Measurements from ENCODE around the gene MACROH2A1.

Gene MACROH2A1

GRCh38 chr5:135304352-135305221, 94.4 kb downstream of the MACROH2A1 start:
- Histone ChIP-seq H3K4me3 (ENCODE audit: low read length) (no peak overlapping the region), H3K4me1 (ENCODE audit: control insufficient read depth, insufficient read depth, low read length) (no peaks in the 10 kb centered on the region), H3K27me3 (ENCODE audit: control insufficient read depth, insufficient read depth, low read length) (no peaks in the 10 kb centered on the region), H3K36me3 (ENCODE audit: control insufficient read depth, insufficient read depth, low read length) (no peaks in the 10 kb centered on the region), H3K27ac (ENCODE audit: low read depth, low read length) (no peak overlapping the region), H3K9ac (ENCODE audit: low read length) (no peak overlapping the region)

- Histone ChIP-seq H3K4me1 (ENCODE audit: control insufficient read depth, insufficient read depth, low read length) (no peaks in the 10 kb centered on the region), H3K4me3 (ENCODE audit: low read length) (no peak overlapping the region), H3K9ac (ENCODE audit: low read length) (no peak overlapping the region), H3K36me3 (ENCODE audit: control insufficient read depth, insufficient read depth, low read length) (no peaks in the 10 kb centered on the region), H3K27ac (ENCODE audit: low read depth, low read length) (no peak overlapping the region), H3K27me3 (ENCODE audit: control insufficient read depth, insufficient read depth, low read length) (no peaks in the 10 kb centered on the region)
Observed at GRCh38 chr5:135303582-135304173, 95.4 kb downstream of the MACROH2A1 start.

GRCh38 chr5:135296900-135297816, 101.9 kb downstream of the MACROH2A1 start:
- Histone ChIP-seq H3K4me1 (ENCODE audit: control insufficient read depth, insufficient read depth, low read length) (no peaks in the 10 kb centered on the region), H3K9ac (ENCODE audit: low read length) (no peak overlapping the region), H3K4me3 (ENCODE audit: low read length) (no peak overlapping the region), H3K27me3 (ENCODE audit: control insufficient read depth, insufficient read depth, low read length) (no peaks in the 10 kb centered on the region), H3K27ac (ENCODE audit: low read depth, low read length) (no peak overlapping the region), H3K36me3 (ENCODE audit: control insufficient read depth, insufficient read depth, low read length) (no peaks in the 10 kb centered on the region)

GRCh38 chr5:135295852-135296251, 103.2 kb downstream of the MACROH2A1 start:
- Histone ChIP-seq H3K27ac (ENCODE audit: low read depth, low read length) (no peak overlapping the region), H3K36me3 (ENCODE audit: control insufficient read depth, insufficient read depth, low read length) (no peaks in the 10 kb centered on the region), H3K9ac (ENCODE audit: low read length) (no peak overlapping the region), H3K27me3 (ENCODE audit: control insufficient read depth, insufficient read depth, low read length) (no peaks in the 10 kb centered on the region), H3K4me3 (ENCODE audit: low read length) (no peak overlapping the region), H3K4me1 (ENCODE audit: control insufficient read depth, insufficient read depth, low read length) (no peaks in the 10 kb centered on the region)

- no peaks in the 10 kb centered on the region for H3K4me1 ChIP-seq (ENCODE audit: control insufficient read depth, insufficient read depth, low read length)
- no peak overlapping the region for H3K4me3 ChIP-seq (ENCODE audit: low read length)
- no peak overlapping the region for H3K27ac ChIP-seq (ENCODE audit: low read depth, low read length)
- H3K27me3 ChIP-seq (ENCODE audit: control insufficient read depth, insufficient read depth, low read length): no peaks in the 10 kb centered on the region
- H3K36me3 ChIP-seq (ENCODE audit: control insufficient read depth, insufficient read depth, low read length): no peaks in the 10 kb centered on the region
- no peak overlapping the region for H3K9ac ChIP-seq (ENCODE audit: low read length)
Observed at GRCh38 chr5:135294793-135295192, 104.2 kb downstream of the MACROH2A1 start.

GRCh38 chr5:135289651-135290050, 109.4 kb downstream of the MACROH2A1 start:
- Histone ChIP-seq H3K4me3 (ENCODE audit: low read length) (no peak overlapping the region), H3K27me3 (ENCODE audit: control insufficient read depth, insufficient read depth, low read length) (no peaks in the 10 kb centered on the region), H3K27ac (ENCODE audit: low read depth, low read length) (no peak overlapping the region), H3K36me3 (ENCODE audit: control insufficient read depth, insufficient read depth, low read length) (no peaks in the 10 kb centered on the region), H3K9ac (ENCODE audit: low read length) (no peak overlapping the region), H3K4me1 (ENCODE audit: control insufficient read depth, insufficient read depth, low read length) (no peaks in the 10 kb centered on the region)

- Histone ChIP-seq H3K27me3 (ENCODE audit: control insufficient read depth, insufficient read depth, low read length) (no peaks in the 10 kb centered on the region), H3K9ac (ENCODE audit: low read length) (no peak overlapping the region)
Observed at GRCh38 chr5:135287551-135287950, 111.5 kb downstream of the MACROH2A1 start.

More at GRCh38 chr5:135287551-135287950, 111.5 kb downstream of the MACROH2A1 start:
- Histone ChIP-seq H3K27ac (ENCODE audit: low read depth, low read length) (no peak overlapping the region), H3K4me3 (ENCODE audit: low read length) (no peak overlapping the region), H3K4me1 (ENCODE audit: control insufficient read depth, insufficient read depth, low read length) (no peaks in the 10 kb centered on the region), H3K36me3 (ENCODE audit: control insufficient read depth, insufficient read depth, low read length) (no peaks in the 10 kb centered on the region)
